ENCODE data around the gene ENDOU.

ENDOU gene

DNA sequence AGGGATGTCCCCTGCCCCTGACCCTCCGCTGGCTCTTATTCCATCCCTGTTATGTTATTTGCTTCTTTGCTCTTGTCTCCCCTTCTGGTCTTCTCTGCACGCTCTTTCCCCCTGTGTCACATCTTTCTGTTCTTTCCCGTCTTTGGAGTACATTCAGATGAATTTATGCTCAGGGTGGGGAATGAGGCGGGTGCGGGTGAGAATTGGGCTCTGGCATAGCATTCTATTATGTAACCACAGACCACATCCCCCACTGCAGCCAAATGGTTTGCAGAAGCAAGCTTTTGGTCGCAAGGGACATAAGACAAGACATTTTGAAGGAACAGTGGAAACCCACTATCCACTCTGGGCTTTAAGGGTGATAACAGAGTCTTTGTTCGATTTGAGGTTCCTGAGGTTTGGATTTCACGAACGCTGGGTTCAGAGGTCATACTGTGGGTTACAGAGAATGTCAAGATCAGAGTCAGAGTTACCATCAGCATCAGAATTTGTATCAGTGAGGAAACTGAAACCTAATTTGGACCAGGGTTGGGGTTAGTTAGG, 3.8 kb downstream of the ENDOU start:
- DNase-seq (ENCODE audit: low read depth in 2 of 2) = no peak

DNA sequence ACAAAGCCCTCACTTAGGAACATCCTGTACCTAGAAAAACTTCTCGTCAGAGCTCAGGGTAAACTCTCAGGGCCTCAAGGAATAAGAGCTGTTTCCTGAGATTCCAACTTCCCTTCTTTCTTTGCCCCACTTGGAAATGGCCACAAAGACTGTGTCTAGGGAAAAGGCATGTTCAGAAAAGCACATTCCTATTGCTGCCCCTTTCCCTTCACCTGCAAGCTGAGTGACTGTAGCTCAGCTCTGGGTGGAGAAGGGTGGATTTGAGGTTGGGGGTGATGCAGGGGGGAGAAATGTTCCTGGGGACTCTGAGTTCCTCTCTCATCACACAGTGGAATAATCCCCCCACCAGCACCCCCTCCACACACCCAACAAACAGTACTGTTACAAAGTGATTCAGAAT, 6.8 kb downstream of the ENDOU start:
- DNase-seq (ENCODE audit: low read depth in 2 of 2) = no peak

DNA sequence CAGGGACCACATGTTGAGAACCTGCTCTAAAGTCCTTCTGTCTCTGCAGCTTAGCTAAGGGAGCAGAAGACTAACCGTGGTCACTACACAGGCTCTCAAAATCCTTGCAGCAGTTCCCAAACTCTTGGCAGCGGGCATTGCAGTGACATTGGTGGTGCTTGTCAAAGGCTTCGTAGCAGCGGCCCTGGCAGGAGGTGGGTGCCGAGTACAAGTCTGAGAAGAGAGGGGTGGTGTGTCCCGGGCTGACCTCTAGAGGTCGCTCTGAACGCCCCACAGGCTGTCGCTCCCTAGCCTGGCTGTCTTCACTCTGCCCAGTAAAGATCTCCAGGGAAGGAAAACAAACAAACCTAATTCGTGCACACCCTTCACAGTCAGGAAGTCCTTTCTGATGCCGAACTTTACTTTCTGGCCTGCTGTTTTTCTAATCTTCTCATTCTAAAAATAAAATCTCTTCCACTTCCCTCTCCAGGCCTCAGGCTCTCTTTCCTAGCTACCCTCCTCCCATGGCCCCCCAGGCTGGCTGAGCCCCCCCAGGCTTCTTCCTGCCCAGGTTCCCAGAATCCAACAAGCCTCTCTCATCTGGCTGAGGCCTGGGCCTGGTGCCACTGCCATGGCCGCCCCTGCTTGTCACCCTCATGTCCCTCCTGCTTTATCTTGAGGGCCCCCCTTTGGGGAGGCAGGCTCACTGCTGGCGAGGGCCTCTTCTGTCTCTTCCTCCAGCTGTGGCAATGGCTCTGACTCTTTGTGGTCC, 7.7 kb downstream of the ENDOU start:
- peak in 1 of 2 donors; percentile 28 for DNase-seq (ENCODE audit: low read depth in 2 of 2)

DNA sequence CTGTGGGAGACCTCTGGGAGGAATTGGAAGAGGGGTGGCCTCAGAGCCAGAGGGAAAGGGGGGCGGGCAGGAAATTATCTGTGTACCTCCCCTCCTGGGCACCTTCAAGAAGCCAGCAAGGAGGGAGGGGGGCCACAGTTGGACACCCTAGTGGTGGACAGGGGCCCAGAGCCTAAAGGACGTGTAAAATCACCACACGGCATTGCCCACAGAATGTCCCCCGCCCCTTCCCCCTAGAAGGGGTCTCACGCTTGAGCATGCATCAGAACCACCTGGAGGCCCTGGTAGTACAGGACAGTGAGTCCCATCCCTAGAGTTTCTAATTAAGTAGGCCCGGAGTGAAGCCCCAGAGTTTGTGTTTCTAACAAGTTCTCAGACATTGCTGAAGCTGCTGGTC, 8.2 kb downstream of the ENDOU start:
- no peak for DNase-seq (ENCODE audit: low read depth in 2 of 2)

DNA sequence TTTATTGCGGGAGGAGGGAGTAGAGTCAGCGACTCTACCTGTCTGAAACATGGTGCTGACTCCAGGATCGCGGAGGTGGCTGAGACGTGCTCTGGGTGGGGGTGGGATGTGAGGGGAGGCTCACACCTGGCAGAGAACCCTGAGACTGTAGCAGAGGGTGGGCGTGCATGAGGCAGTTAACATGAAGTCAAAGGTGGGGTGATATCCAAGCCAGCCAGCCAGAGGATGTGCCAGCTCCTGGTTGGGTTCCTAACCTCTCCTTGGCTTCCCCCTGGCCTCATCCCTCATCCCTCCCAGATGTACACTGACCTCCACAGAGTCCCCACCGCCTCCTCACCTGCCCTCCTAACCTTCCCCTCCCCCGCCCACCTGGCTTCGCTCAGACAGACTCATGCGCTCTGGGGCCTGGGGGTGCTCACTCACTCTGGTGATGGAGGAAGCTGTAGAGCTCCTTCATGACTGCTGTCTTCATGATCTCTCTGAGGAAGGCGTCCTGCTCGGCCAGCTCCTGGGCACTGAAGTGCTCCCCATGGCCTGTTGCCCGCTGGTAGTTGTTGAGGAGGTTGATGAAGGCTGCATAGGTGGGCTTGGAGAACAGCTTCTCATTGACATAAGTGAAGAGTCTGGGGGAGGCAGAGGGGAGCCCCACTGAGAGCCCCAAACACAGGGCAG, 9.3 kb downstream of the ENDOU start:
- no peak for DNase-seq (ENCODE audit: low read depth in 2 of 2)

DNA sequence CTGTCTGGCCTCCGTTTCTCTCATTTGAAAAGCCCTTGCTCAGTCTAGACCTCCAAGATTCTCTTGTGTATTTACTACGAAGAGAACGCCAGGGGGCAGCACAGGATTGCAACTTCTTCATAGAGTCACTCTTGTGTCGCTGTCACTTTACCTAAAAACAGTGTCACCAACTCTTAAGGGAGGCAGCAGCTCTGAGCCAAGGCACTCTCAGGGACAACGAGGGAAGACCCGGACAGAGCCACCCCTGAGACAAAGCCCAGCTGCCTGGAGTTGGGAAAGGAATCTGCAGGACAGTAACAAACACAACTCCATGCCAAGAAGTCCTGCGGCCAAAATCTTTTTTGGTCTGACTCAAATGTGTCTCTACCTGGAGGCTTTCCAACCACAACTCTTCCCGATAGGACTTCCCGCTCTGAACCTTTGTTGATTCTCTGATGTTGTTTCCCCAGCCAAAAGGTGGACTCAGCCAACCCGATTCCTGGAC, 9.9 kb downstream of the ENDOU start:
- DNase-seq (ENCODE audit: low read depth in 2 of 2) = peak; percentile 65 to 73

DNA sequence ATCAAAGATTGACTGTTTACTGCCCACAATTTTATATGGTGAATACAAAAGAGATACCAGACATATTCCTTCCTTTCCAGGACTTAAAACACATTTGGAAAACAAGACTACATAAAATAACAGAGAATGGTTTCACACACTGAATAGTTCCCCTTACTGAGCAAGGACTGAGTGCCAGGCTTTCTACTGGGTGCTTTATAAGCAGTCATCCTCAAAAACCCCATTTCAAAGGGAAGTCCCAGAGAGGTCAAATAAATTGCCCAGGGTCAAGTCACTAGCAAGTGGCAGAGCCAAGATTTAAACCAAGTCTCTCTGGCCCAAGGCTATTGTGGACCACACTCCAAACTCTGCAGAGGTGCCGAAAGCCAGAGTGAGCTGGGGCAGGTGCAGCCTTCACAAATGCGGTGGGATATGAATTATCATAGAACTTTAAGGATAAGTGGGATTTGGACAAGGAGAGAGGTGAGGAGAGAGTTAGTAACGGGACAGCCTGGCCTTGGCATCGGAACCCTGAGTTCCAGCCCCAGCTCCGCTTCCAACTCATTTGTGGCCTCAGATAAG, 10.4 kb downstream of the ENDOU start:
- DNase-seq (ENCODE audit: low read depth in 2 of 2) = no peak

DNA sequence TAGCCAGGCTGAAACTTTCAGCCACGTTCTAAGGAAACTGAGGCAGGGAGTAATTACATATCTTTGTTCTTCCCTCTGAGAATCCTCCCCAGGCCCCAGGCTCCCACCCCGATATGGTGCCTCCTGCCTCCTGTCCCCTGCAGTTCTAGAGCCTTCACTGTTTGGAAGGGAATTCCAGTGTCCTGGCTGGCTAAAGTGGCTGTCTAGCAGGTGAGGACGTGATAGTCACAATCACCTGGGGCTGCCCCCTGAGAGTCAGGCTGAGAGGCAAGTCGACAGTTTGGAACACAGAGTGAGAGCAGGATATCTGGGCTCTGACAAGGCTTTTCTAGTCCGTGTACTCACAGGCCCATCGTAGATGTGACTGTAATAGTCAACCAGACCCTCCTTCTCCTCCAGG, 13.1 kb downstream of the ENDOU start:
- DNase-seq (ENCODE audit: low read depth in 2 of 2) = no peak

DNA sequence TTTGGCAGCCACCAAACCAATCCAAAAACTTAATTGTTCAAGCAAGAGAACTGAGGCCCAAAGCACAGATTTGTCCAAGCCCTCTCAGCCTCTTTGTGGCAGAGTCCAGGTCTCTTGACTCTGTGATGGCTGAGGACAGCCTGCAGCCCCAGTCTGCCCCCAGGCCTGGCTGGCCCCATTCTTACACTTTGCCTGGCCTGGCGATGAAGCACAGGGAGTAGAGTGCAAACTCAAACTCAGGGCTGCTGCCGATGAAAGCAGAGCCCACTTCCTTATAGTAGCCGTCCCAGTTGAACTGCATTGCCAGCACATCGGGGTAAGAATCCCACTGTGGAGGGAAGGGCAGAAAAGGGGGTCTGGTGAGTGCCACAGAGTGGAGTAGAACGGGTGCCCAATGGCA, 13.8 kb downstream of the ENDOU start:
- no peak for DNase-seq (ENCODE audit: low read depth in 2 of 2)

DNA sequence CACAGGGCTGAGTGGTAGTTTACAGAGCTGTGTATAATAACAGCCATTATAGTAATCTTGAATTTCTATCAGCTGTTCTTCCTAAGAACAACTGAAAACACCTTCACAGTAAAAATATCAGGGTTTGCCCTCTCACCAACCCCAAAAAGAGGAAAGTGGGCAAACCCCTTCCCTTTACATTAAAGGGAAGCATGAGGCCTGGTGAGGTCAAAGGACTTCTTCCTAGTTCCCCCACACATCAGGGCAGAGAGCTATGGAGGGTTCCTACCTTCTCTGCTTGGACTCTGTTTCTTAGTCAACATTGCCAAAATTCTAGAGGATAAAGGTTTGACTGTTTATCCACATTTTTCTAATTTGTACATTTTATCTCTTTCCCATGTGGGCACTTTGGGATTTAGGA, 15.0 kb downstream of the ENDOU start:
- DNase-seq (ENCODE audit: low read depth in 2 of 2) = no peak

DNA sequence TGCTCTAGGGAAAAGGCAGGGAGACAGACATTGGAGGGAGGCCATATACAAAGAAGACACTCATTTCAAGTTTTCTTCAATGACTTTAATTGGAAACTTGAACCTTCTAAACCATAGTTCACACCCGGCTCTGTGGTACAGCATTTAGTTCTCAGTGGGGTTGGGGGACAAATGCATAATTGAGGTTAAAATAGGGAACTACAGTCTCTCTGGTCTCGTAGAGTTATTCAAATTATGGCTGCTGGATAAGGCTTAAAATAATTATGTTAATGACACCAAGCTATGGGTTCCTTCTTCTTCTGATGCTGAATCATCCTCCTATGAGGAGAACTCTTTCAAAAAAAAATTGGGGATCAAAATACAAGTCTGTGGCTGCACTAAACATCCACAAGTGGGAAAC, 15.6 kb downstream of the ENDOU start:
- no peak for DNase-seq (ENCODE audit: low read depth in 2 of 2)

DNA sequence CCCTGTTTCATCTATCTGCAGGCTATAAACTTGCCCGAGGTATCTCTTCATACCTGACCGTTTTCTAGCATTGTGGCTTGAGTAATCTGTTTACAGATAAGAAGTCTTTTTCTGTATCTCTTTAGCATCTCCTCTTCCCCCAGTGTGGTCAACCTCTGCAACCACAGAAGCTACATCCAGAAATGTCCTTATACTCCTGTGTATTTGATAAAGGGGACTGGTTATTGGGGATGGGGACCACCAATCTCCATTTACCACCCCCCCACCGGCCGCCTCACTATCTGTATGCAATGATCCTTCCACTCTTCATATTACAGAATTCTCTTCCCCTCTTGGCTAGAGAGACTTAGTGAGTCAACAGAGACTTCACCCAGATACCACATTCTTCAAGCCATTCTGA, 16.1 kb downstream of the ENDOU start:
- no peak for DNase-seq (ENCODE audit: low read depth in 2 of 2)

DNA sequence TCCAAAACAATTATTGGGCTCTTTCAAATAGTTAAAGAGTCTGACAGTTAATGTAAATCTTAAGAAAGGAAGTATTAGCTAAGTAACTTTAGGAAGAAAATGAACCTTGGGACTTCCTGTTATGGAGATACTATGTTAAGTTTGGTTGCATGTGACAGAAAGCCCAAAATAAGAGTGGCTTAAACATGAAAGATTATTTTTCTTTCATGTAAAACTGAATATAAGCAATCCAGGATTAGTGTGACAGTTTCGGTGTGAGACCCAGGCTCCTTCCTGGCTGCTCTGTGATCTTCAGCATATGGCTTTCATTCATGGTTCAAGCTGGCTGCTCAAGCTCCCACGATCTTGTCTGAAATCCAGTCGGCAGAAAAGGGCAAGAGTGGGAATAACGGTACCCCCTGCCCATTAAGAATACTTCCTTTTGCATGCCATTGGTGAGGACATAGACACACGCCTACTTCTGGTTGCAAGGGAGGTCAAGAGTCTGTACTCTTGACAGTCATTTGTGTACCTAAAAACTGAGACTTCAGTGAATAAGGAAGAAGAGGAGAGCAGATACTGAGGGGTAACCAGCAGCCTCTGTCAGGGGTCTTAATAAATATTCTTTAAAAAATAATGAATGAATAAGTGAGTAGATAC, 17.3 kb downstream of the ENDOU start:
- no peak for DNase-seq (ENCODE audit: low read depth in 2 of 2)

DNA sequence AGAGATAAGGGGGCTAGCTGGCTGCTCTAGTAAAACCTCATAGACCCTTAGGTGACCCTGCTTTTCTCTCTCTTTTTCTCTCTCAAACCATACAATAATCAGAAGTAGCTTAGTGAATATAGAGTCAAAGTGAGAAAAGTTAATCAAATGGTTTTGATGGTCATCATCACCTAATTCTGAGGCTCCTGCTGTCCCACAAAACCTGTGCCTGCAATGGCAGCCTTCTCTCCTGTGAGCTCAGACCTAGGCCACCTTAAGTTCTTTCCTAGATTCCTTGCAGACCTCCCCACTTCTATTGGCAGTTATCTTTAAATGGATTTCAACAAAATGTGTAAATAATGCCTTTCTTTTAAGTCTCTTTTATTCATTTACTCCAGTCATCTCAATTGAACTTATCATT, 17.9 kb downstream of the ENDOU start:
- DNase-seq (ENCODE audit: low read depth in 2 of 2) = no peak

DNA sequence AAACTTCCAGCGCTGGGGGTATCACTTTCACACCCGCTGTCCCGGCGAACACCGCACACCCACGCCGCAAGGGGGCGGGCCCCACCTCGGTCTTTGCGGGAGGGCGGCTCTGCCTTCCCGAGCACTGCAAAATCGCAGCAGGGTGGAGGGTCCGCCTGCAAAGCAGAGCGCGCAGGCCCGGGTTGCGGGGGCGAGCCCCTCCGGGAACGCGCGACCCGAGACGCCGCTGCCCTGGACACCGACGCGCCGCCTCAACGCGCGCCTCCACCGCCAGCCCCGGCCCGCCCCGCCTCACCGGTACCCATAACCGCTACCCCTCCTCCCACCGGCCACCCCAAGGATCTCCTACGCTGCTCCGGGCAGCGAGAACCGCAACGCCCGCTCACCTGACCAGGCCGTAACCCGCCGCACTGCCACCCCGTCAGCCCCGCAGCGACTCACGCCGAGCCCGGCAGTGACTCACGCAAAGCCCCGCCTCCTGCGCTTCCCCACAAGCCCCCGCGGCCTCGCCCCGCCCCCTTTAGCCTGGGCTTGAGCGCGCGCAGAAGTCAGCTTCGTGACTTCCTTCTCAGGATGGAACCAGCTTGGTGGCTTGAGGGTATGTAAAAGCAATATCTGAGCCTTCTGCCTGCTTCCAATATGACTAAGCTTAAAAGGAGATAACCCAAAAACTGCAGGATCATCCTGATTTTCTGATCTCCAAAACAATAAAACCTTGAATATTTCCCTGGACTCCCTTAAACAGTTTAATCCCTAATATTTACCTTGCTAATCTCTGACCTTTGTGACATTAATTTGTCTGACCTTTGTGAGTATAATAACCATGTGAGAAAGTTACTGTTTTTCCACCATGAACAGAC, 19.5 kb downstream of the ENDOU start, which contains the start of gene RPAP3:
TSS of gene RPAP3 (minus strand) at position 465 of the 860 bp plus-strand sequence. CDS start 3,190 bp downstream, outside the sequence.
- DNase-seq (ENCODE audit: low read depth in 2 of 2) = peak; percentile 96 to 99

DNA sequence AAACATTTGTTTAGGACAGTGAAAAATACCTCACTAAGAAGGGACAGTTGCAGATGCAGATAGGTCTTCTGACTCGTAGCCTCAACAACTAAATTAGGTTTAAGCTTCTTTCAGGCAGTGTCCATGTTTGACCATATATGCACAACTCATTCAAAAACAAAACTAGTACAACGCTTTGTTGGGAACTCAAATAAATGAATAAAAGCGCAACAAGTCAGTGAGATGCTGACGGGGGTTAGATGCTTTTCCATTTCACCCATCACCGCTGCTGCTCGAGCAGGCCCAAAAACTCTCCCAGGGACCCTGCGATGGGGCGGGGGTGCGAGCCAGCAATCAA, 20.1 kb downstream of the ENDOU start:
- DNase-seq (ENCODE audit: low read depth in 2 of 2) = no peak

DNA sequence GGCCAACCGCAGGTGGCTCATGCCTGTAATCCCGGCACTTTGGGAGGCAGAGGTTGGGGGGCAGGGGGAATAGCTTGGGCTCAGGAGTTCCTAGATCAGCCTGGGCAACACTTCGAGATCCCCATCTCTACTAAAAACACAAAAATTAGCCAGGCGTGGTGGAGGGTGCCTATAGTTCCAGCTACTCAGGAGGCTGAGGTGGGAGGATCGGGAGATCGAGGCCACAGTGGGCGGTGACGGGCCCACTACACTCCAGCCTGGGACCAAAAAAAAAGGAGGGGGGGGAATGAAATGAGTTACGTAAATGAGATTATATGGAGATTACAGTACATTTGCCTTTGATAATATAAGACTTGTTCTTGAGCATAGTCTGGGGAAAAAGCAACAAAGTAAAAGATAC, 20.6 kb downstream of the ENDOU start:
- no peak for DNase-seq (ENCODE audit: low read depth in 2 of 2)

DNA sequence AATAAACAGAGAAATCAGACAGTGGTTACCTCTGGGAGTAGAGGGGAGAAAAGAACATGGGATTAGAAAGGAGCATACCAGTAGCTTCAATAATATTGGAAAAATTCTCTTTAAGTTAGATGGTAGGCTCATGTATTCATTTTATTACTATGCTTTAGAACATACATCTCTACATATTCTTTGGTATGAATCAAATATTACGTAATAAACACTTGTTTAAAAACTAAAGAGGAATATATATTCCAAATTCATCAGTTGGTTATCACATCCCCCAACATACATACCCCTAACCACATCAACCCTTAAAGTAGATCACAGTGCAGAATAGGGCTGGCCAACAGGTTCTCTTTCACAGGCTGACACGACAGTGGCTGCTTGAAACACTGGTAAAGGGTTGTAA, 25.0 kb downstream of the ENDOU start:
- DNase-seq (ENCODE audit: low read depth in 2 of 2) = no peak

DNA sequence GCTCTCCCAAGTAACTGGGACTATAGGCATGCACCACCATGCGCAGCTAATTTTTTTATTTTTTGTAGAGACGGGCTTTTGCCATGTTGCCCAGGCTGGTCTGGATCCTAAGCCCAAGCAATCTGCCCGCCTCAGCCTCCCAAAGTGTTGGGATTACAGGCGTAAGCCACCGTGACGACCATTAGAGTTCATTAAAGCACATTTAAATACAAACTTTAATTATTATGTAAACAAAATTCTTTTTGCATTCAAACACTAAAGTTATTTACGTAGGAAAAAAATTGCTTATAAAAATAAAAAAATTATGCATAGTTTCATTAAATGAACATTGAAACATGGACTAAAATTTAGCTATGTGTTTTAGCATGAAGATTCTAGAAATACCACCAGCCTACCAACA, 26.7 kb downstream of the ENDOU start:
- no peak for DNase-seq (ENCODE audit: low read depth in 2 of 2)

DNA sequence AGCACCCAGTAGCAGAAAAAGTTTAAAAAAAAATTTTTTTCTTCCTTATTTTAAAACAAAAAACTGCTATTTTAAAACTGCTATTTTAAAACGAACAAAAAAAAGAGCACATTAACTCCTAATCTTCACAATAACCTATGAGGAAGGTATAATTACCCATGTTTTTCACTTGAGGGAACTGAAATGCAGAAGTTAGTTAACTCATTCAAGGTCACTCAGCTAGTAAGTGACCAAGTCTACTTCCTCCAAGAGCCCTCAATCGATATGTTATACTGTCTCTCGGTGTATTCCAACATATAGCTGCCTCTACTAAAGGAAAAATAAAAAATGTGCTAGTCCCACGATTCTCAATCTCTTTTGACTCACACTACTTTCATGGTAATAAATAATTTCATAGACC, 27.2 kb downstream of the ENDOU start:
- no peak for DNase-seq (ENCODE audit: low read depth in 2 of 2)

DNA sequence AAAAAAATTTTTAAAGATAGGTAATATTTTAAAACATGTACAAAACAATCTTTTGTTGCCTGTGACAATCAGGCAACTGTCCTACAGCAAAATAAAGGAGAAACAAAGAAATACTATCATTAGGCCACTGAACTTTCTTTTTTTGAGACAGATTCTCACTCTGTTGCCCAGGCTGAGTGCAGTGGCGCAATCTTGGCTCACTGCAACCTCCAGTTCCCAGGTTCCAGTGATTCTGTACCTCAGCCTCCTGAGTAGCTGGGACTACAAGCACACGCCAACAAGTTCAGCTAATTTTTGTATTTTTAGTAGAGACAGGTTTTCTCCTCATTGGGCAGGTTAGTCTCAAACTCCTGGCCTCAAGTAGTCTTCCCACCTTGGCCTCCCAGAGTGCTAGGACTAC, 36.1 kb downstream of the ENDOU start:
- DNase-seq (ENCODE audit: low read depth in 2 of 2) = no peak

Measured in stimulated activated CD4-positive, alpha-beta T cell treated with anti-CD3 and anti-CD28 coated beads, Interleukin-1b, Interleukin-23, amount 100 ng/mL, for 4 hours (primary cell).